Measurements from ENCODE around the gene CYP1A1.

Gene CYP1A1

DNA sequence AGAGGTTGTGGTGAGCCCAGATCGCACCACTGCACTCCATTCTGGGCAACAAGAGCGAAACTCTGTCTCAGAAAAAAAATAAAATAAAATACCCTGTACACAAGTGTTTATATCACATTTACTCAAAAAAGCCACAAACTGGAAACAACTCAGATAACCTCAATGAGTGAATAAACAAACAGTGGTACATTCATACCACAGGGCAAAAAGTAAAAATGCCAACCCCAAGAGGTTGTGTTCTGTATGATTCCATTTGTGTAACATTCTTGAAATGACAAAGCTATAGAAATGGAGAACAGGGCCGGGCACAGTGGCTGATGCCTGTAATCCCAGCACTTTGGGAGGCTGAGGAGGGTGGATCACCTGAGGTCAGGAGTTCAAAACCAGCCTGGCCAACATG, 42.4 kb downstream of the CYP1A1 start:
- DNase-seq, result no peak

- no peak for DNase-seq
Observed at GRCh38 chr15:74680456-74680855, 44.9 kb downstream of the CYP1A1 start.

GRCh38 chr15:74676801-74677200, 48.5 kb downstream of the CYP1A1 start:
- no peak for DNase-seq

GRCh38 chr15:74674161-74674560, 51.2 kb downstream of the CYP1A1 start:
- no peak for DNase-seq

DNA sequence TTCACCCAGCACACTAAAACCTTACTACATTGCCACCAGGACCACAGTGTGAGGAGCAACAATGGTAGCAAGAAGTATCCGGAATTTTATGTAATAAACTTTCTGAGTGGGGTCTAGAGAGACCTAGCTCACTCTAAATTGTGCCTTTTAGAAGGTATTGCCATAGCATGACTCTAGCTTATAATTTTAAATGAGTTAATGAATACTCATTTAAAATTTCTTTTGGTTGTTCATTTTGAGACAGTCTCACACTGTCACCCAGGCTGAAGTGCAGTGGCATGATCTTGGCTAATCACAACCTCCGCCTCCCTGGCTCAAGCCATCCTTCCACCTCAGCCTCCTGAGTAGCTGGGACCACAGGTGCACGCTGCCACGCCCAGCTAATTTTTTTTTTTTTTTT, 55.7 kb downstream of the CYP1A1 start:
- no peak for DNase-seq
